ENCODE measurements around the gene OSR1.

OSR1 gene

GRCh38 chr2:19329445-19329844, 29.0 kb downstream of the OSR1 start:
- in situ Hi-C loops (cut with MboI; ENCODE audit: low pct_unique_long_range_greater_than_20kb, low sequenced_read_pairs, unreplicated experiment): no loop called here
- DNase-seq (ENCODE audit: low spot score): no peak
- TF ChIP-seq, protein P1, sequence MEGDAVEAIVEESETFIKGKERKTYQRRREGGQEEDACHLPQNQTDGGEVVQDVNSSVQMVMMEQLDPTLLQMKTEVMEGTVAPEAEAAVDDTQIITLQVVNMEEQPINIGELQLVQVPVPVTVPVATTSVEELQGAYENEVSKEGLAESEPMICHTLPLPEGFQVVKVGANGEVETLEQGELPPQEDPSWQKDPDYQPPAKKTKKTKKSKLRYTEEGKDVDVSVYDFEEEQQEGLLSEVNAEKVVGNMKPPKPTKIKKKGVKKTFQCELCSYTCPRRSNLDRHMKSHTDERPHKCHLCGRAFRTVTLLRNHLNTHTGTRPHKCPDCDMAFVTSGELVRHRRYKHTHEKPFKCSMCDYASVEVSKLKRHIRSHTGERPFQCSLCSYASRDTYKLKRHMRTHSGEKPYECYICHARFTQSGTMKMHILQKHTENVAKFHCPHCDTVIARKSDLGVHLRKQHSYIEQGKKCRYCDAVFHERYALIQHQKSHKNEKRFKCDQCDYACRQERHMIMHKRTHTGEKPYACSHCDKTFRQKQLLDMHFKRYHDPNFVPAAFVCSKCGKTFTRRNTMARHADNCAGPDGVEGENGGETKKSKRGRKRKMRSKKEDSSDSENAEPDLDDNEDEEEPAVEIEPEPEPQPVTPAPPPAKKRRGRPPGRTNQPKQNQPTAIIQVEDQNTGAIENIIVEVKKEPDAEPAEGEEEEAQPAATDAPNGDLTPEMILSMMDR (IDR thresholded peaks at IDR 0.05; ENCODE audit: extremely low read depth, insufficient read depth, missing control alignments): no peak

- TF ChIP-seq, protein P1 (IDR thresholded peaks at IDR 0.05; ENCODE audit: extremely low read depth, insufficient read depth, missing control alignments): no peak
- DNase-seq (ENCODE audit: low spot score): no peak
- in situ Hi-C loops (cut with MboI; ENCODE audit: low pct_unique_long_range_greater_than_20kb, low sequenced_read_pairs, unreplicated experiment): no loop called here
These were observed 30.9 kb downstream of the OSR1 start for GRCh38 chr2:19327496-19327895.

GRCh38 chr2:19321946-19322345, 36.5 kb downstream of the OSR1 start:
- in situ Hi-C loops (cut with MboI; ENCODE audit: low pct_unique_long_range_greater_than_20kb, low sequenced_read_pairs, unreplicated experiment): no loop called here
- TF ChIP-seq, protein P1 (IDR thresholded peaks at IDR 0.05; ENCODE audit: extremely low read depth, insufficient read depth, missing control alignments): no peak
- no peak for DNase-seq (ENCODE audit: low spot score)

GRCh38 chr2:19320813-19321212, 37.6 kb downstream of the OSR1 start:
- no peak for DNase-seq (ENCODE audit: low spot score)
- in situ Hi-C loops (cut with MboI; ENCODE audit: low pct_unique_long_range_greater_than_20kb, low sequenced_read_pairs, unreplicated experiment): no loop called here
- TF ChIP-seq, protein P1 (IDR thresholded peaks at IDR 0.05; ENCODE audit: extremely low read depth, insufficient read depth, missing control alignments): no peak

DNA sequence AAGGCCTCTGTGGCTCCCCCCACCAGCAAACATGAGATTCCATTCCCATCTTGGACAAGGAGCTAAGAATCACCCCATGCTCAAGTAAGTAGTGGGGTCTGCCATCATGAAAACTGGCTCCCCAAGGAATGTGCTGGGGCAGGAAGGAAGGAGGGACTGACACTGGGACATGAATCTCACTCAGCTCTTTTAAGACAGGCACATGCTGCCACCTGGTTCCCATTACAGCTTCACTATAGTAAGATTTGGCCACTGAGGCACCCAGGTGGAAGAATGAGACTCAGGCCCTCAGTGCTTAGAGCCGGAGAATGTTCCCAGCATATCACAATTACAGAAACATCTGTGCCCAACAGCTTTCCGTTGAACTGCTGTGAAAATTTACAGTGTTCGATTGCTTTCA, 38.7 kb downstream of the OSR1 start:
- no peak for DNase-seq (ENCODE audit: low spot score)
- in situ Hi-C loops (cut with MboI; ENCODE audit: low pct_unique_long_range_greater_than_20kb, low sequenced_read_pairs, unreplicated experiment): no loop called here
- TF ChIP-seq, protein P1 (IDR thresholded peaks at IDR 0.05; ENCODE audit: extremely low read depth, insufficient read depth, missing control alignments): no peak

DNA sequence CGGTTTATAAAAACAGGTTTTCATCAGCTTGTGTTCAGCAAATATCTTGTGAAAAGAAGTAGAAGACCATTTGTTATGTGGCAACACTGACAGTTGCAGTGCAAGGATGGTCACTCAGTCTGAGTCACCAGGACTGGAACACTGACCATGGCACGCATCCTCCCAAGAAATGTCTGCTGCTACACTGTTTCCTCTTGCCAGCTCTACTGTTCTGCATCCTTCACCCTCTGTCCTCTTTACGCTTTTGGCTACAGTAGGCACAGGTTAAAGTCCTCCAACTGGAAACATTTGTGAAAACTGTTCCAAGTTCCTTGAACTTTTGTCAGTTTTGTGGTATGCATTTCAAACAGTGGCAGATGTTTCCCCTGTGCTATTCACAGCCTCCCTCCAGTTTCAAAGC, 39.4 kb downstream of the OSR1 start:
- no peak for DNase-seq (ENCODE audit: low spot score)
- in situ Hi-C loops (cut with MboI; ENCODE audit: low pct_unique_long_range_greater_than_20kb, low sequenced_read_pairs, unreplicated experiment): no loop called here
- TF ChIP-seq, protein P1 (IDR thresholded peaks at IDR 0.05; ENCODE audit: extremely low read depth, insufficient read depth, missing control alignments): no peak

DNA sequence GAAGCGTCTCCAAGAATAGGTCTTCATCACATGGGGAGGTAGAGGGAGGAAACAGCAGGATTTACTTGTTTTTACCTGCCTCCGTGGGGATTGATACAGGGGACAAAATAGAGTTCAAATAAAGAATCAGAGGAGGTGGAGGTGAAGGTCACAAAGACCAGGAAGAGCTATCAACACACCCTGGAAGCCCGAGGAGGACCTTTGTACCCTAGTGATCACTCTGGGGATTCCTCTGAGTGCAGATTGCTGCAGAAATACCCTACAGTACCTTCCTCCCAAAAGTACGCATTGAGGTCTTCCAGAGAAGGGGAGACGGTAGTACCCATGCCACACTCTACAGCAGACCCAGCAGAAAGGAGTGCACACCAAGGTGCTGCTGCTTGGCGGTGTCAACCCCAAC, 44.9 kb downstream of the OSR1 start:
- TF ChIP-seq, protein P1 (IDR thresholded peaks at IDR 0.05; ENCODE audit: extremely low read depth, insufficient read depth, missing control alignments): no peak
- in situ Hi-C loops (cut with MboI; ENCODE audit: low pct_unique_long_range_greater_than_20kb, low sequenced_read_pairs, unreplicated experiment): no loop called here
- no peak for DNase-seq (ENCODE audit: low spot score)

Measured in GM13977 (cell line).